GM12878 (cell line): ENCODE data around the gene ERC1. TPM values are rescaled to one million over a fixed set of nuclear protein-coding genes. Genes with fewer than 3 reads are reported as not detected.

ENCODE experiments used
- ATAC-seq: fragments of 200-7000 bp; cut with Tn5 transposase; 3 replicates; pipeline ENCODE4 v1.9.1; 2020; ENCODE audit warnings: mild to moderate bottlenecking, moderate library complexity
- BruUV-seq: library from RNA; stranded (reverse); fragments of 400-500 nt; replicated peaks from 2 replicates; lab custom pipeline; 2021; lab: Mats Ljungman, UMichigan
- CTCF ChIA-PET: fragments of 300-600 bp; sonication (Branson Sonifier 250); formaldehyde crosslinking; extraction: SDS; loops from one replicate; lab custom pipeline; 2021; ENCODE audit warnings: inconsistent platforms; lab: Yijun Ruan, JAX
- POLR2A ChIA-PET: fragments of 350-600 bp; formaldehyde crosslinking; extraction: SDS; loops from one replicate; lab custom pipeline; 2021; ENCODE audit warnings: inconsistent platforms; lab: Charles Lee
- RAD21 ChIA-PET: fragments of 300-600 bp; sonication (Branson Sonifier 250); formaldehyde crosslinking; loops from one replicate; lab custom pipeline; 2023; ENCODE audit warnings: antibody characterized with exemption; ENCODE audit not compliant: unreplicated experiment; lab: Charles Lee
- SMC1A ChIA-PET: fragments of 300-600 bp; sonication (Branson Sonifier 250); formaldehyde crosslinking; loops from one replicate; lab custom pipeline; 2023; ENCODE audit not compliant: unreplicated experiment, uncharacterized antibody; lab: Charles Lee
- DNase-seq: peaks from one replicate; pipeline ENCODE4 v3.0.0-alpha.2; 2011; ENCODE audit warnings: low read depth, low spot score
- FAIRE-seq: peaks from 3 replicates; lab custom pipeline; 2011; peaks lifted over from hg19 to GRCh38; lab: Jason Lieb, UNC
- H2AFZ ChIP-seq: 2 replicates; pipeline ENCODE4 v1.6.0; 2011; ENCODE audit warnings: low read depth, low read length, control low read depth; ENCODE audit not compliant: control insufficient read depth
- H3K27ac ChIP-seq: 2 replicates; pipeline ENCODE4 v1.5.1; 2011; ENCODE audit warnings: control low read depth; ENCODE audit not compliant: control insufficient read depth, insufficient read depth
- H3K27me3 ChIP-seq, 2 experiments: replicated peaks in 1 of 2; 2 replicates each; pipeline versions ENCODE4 v1.6.0 to v1.6.1; 2011; ENCODE audit warnings: low read length in 1 of 2; ENCODE audit not compliant: control insufficient read depth in 2 of 2, insufficient read depth in 2 of 2
- H3K36me3 ChIP-seq, 2 experiments: 2 replicates each; pipeline ENCODE4 v1.5.1; 2011; ENCODE audit warnings: low read length in 1 of 2; ENCODE audit not compliant: control insufficient read depth in 2 of 2, insufficient read depth in 2 of 2
- H3K4me1 ChIP-seq: 2 replicates; pipeline ENCODE4 v1.6.1; 2011; ENCODE audit warnings: mild to moderate bottlenecking, low read length, moderate library complexity, mixed read lengths; ENCODE audit not compliant: control insufficient read depth, insufficient read depth
- H3K4me2 ChIP-seq: 2 replicates; pipeline ENCODE4 v1.6.0; 2011; ENCODE audit warnings: control low read depth; ENCODE audit not compliant: control insufficient read depth, insufficient read depth
- H3K4me3 ChIP-seq: fragments of 200-600 bp; sonication (generic); 2 replicates; pipeline ENCODE4 v1.5.1; 2016
- H3K79me2 ChIP-seq: 2 replicates; pipeline ENCODE4 v1.6.0; 2011; ENCODE audit warnings: low read length; ENCODE audit not compliant: control insufficient read depth, insufficient read depth
- H3K9ac ChIP-seq: 2 replicates; pipeline ENCODE4 v1.8.0; 2011; ENCODE audit warnings: low read length, control low read depth, mixed read lengths; ENCODE audit not compliant: control insufficient read depth, insufficient read depth
- H3K9me3 ChIP-seq: replicated peaks from 3 replicates; pipeline ENCODE4 v1.5.1; 2011; ENCODE audit warnings: mild to moderate bottlenecking, low read length; ENCODE audit not compliant: control insufficient read depth, insufficient read depth
- H4K20me1 ChIP-seq: 2 replicates; pipeline ENCODE4 v1.6.0; 2011; ENCODE audit not compliant: control insufficient read depth, insufficient read depth
- ASH2L ChIP-seq: fragments of 300-600, 200-600 bp; sonication (generic); IDR thresholded peaks from 2 replicates; pipeline ENCODE4 v1.6.1; 2017; ENCODE audit warnings: low read depth, mild to moderate bottlenecking, borderline replicate concordance
- BACH1 ChIP-seq: fragments of 450-650 bp; IDR thresholded peaks from 2 replicates; pipeline ENCODE4 v1.6.1; 2017; ENCODE audit warnings: mild to moderate bottlenecking, borderline replicate concordance
- CHD1 ChIP-seq: IDR thresholded peaks from 2 replicates; pipeline ENCODE4 v1.6.1; 2012; ENCODE audit warnings: low read depth, low read length, improper control_type of control experiment
- E2F8 ChIP-seq: fragments of 450-650 bp; IDR thresholded peaks from 2 replicates; pipeline ENCODE4 v1.6.1; 2018; ENCODE audit warnings: mild to moderate bottlenecking, low read depth, moderate library complexity; ENCODE audit not compliant: partially characterized antibody
- ELK1 ChIP-seq: IDR thresholded peaks from 2 replicates; pipeline ENCODE4 v1.6.1; 2012; ENCODE audit warnings: low read depth, low read length, improper control_type of control experiment
- EZH2 ChIP-seq: IDR thresholded peaks from 2 replicates; pipeline ENCODE4 v1.6.1; 2012; ENCODE audit warnings: low read depth, mild to moderate bottlenecking, control low read depth, inconsistent platforms, low read length, borderline replicate concordance; ENCODE audit not compliant: control insufficient read depth
- FOXM1 ChIP-seq: IDR thresholded peaks from 2 replicates; pipeline ENCODE4 v1.6.1; 2012; ENCODE audit warnings: low read depth, mild to moderate bottlenecking, inconsistent platforms, low read length, moderate library complexity
- KLF5 ChIP-seq: fragments of 450-650 bp; IDR thresholded peaks from 2 replicates; pipeline ENCODE4 v1.6.1; 2014; ENCODE audit warnings: mild to moderate bottlenecking; ENCODE audit not compliant: partially characterized antibody
- NBN ChIP-seq: fragments of 450-650 bp; IDR thresholded peaks from 2 replicates; pipeline ENCODE4 v1.6.1; 2016
- POLR2AphosphoS5 ChIP-seq: IDR thresholded peaks from 2 replicates; pipeline ENCODE4 v1.6.1; 2011; ENCODE audit warnings: mild to moderate bottlenecking, low read length, inconsistent platforms
- SMARCA5 ChIP-seq: fragments of 450-650 bp; IDR thresholded peaks from 2 replicates; pipeline ENCODE4 v1.6.1; 2017; ENCODE audit warnings: mild to moderate bottlenecking
- WGBS: methylation state at CpG from one replicate; pipeline ENCODE4 v1.1.6; 2016; ENCODE audit warnings: low lambda C conversion rate; ENCODE audit not compliant: insufficient replicate concordance, insufficient coverage; ENCODE audit errors: missing lambda C conversion rate; 5-methylcytosine and 5-hydroxymethylcytosine counted together
- in situ Hi-C: fragments of 300-500 bp; cut with MboI; formaldehyde crosslinking; loops from 9 replicates; pipeline ENCODE4 v1.14.3; 2018; ENCODE audit warnings: mixed read lengths
- intact Hi-C: fragments of 100-400 bp; cut with micrococcal nuclease; formaldehyde crosslinking; loops from one replicate; pipeline ENCODE4 v1.14.2; 2022; ENCODE audit not compliant: unreplicated experiment
- polyA plus RNA-seq, 11 experiments: library from polyadenylated mRNA; depleted of rRNA in 4 of 11; unstranded in 6 of 11; stranded (reverse) in 5 of 11; fragments of >200 nt; fragmentation: Nextera tagmentation in 4 of 11; fragmentation: Illumina TruSeq in 1 of 11; extraction: Ambion mirVana in 4 of 11; extraction: Trizol in 1 of 11; gene quantifications; 1 replicate in 1 of 11; 2 replicates in 10 of 11; pipeline versions ENCODE4 v1.2.1 to v1.2.3, GENCODE V29; 2011 to 2016; ENCODE audit warnings: inconsistent platforms in 2 of 11, missing spikeins in 2 of 11, low read depth in 1 of 11
- total RNA-seq, 4 experiments: library from RNA; depleted of rRNA in 3 of 4; stranded (reverse); fragments of >200 nt in 3 of 4; fragmentation: Illumina TruSeq in 1 of 4; extraction: Trizol in 1 of 4; gene quantifications; 2 replicates each; pipeline versions ENCODE4 v1.2.1 to v1.2.3, GENCODE V29; 2013 to 2021
- TF ChIP-seq, protein P1 (sequence below): fragments of 450-650 bp; formaldehyde crosslinking; IDR thresholded peaks from 2 replicates; pipeline ENCODE4 v1.4.0; 2022; ENCODE audit warnings: mild to moderate bottlenecking, moderate library complexity
- TF ChIP-seq, protein P2 (sequence below): IDR thresholded peaks from 2 replicates; pipeline ENCODE4 v1.6.1; 2012; ENCODE audit warnings: low read length, inconsistent platforms
- TF ChIP-seq, protein P3 (sequence below): IDR thresholded peaks from 2 replicates; pipeline ENCODE4 v1.6.1; 2012; ENCODE audit warnings: low read depth, low read length, improper control_type of control experiment

ERC1 gene
- total and polyA plus RNA-seq, 10 of the 15 experiments (the other 5 are each of a cell fraction or from before 2014, with no cell fraction given): 0.75 to 8.0 (median 5.0) TPM

- BruUV-seq: no TSS peak
- intact Hi-C loops: no loop called here
- WGBS: 67% methylated on average over 12 of the region's 12 CpGs
- ATAC-seq (no peak), FAIRE-seq (no peak), DNase-seq (no peak)
- in situ Hi-C loops: no loop called here
- RAD21 ChIA-PET: no interaction called here
- POLR2A ChIA-PET: no interaction called here
- Histone ChIP-seq H3K27ac (no peak overlapping the region), H3K27me3 (no peaks in the 10 kb centered on the region), H3K36me3 (no peaks in the 10 kb centered on the region; a peak in 1 of 4 replicates), H3K9ac (no peak overlapping the region), H3K4me1 (no peaks in the 10 kb centered on the region), H2AFZ (no peak overlapping the region), H3K4me2 (no peak overlapping the region), H3K4me3 (no peak overlapping the region), H3K79me2 (no peaks in the 10 kb centered on the region), H3K9me3 (no peaks in the 10 kb centered on the region), H4K20me1 (no peaks in the 10 kb centered on the region)
- TF ChIP-seq KLF5 (no peak), SMARCA5 (no peak), E2F8 (no peak), ELK1 (no peak), ASH2L (no peak), NBN (no peak), EZH2 (no peak), CHD1 (no peak), BACH1 (no peak), POLR2AphosphoS5 (no peak), FOXM1 (no peak)
- TF ChIP-seq, protein P1, sequence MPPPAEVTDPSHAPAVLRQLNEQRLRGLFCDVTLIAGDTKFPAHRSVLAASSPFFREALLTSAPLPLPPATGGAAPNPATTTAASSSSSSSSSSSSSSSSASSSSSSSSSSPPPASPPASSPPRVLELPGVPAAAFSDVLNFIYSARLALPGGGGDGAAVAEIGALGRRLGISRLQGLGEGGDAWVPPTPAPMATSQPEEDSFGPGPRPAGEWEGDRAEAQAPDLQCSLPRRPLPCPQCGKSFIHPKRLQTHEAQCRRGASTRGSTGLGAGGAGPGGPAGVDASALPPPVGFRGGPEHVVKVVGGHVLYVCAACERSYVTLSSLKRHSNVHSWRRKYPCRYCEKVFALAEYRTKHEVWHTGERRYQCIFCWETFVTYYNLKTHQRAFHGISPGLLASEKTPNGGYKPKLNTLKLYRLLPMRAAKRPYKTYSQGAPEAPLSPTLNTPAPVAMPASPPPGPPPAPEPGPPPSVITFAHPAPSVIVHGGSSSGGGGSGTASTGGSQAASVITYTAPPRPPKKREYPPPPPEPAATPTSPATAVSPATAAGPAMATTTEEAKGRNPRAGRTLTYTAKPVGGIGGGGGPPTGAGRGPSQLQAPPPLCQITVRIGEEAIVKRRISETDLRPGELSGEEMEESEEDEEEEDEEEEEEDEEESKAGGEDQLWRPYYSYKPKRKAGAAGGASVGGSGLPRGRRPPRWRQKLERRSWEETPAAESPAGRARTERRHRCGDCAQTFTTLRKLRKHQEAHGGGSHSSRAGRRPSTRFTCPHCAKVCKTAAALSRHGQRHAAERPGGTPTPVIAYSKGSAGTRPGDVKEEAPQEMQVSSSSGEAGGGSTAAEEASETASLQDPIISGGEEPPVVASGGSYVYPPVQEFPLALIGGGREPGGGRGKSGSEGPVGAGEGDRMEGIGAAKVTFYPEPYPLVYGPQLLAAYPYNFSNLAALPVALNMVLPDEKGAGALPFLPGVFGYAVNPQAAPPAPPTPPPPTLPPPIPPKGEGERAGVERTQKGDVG: no peak
- TF ChIP-seq, protein P2, sequence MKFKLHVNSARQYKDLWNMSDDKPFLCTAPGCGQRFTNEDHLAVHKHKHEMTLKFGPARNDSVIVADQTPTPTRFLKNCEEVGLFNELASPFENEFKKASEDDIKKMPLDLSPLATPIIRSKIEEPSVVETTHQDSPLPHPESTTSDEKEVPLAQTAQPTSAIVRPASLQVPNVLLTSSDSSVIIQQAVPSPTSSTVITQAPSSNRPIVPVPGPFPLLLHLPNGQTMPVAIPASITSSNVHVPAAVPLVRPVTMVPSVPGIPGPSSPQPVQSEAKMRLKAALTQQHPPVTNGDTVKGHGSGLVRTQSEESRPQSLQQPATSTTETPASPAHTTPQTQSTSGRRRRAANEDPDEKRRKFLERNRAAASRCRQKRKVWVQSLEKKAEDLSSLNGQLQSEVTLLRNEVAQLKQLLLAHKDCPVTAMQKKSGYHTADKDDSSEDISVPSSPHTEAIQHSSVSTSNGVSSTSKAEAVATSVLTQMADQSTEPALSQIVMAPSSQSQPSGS: no peak
- TF ChIP-seq, protein P3, sequence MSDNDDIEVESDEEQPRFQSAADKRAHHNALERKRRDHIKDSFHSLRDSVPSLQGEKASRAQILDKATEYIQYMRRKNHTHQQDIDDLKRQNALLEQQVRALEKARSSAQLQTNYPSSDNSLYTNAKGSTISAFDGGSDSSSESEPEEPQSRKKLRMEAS: no peak
- CTCF ChIA-PET: no interaction called here
- SMC1A ChIA-PET: interaction anchor here (0.8 to 2.4 kb wide), 5 partner anchors 8 to 263 kb away, joined by 3 to 8 read pairs (median 3); no protein-coding TSS in a partner anchor
Measured at GRCh38 chr12:1380171-1380851, 389.3 kb downstream of the ERC1 start.
